OCI-LY1 (cell line): Measurements from ENCODE around the gene NUDT2.
"Not testable (repeated sequence)": the region's sequence is repeated elsewhere in the genome, so short reads cannot be mapped to it uniquely, and the experiment has no call there.

Experiments used
- H2AFZ ChIP-seq: fragments of 200-600 bp; sonication (generic), shearing (Covaris generic); 2 replicates; pipeline ENCODE4 v1.6.0; 2014; ENCODE audit warnings: antibody characterized with exemption, mild to moderate bottlenecking, low read length
- H3F3A ChIP-seq: fragments of 200-600 bp; sonication (generic), shearing (Covaris generic); 2 replicates; pipeline ENCODE4 v1.6.0; 2014; ENCODE audit warnings: mild to moderate bottlenecking, antibody characterized with exemption, low read length, moderate library complexity; ENCODE audit not compliant: insufficient read depth
- H3K27ac ChIP-seq: fragments of 200-600 bp; sonication (generic); 2 replicates; pipeline ENCODE4 v1.5.1; 2014; ENCODE audit warnings: low read length, mixed run types, mild to moderate bottlenecking, low read depth; ENCODE audit not compliant: poor library complexity, severe bottlenecking
- H3K27me3 ChIP-seq: fragments of 200-600 bp; sonication (generic); 2 replicates; pipeline ENCODE4 v1.6.0; 2014; ENCODE audit warnings: antibody characterized with exemption, mild to moderate bottlenecking, low read length, moderate library complexity; ENCODE audit not compliant: insufficient read depth
- H3K36me3 ChIP-seq: fragments of 200-600 bp; sonication (generic); 2 replicates; pipeline ENCODE4 v1.6.1; 2014; ENCODE audit warnings: mild to moderate bottlenecking, antibody characterized with exemption, low read length, moderate library complexity, mixed read lengths; ENCODE audit not compliant: insufficient read depth
- H3K4me1 ChIP-seq: fragments of 200-600 bp; sonication (generic); 2 replicates; pipeline ENCODE4 v1.5.1; 2014; ENCODE audit warnings: mild to moderate bottlenecking, low read length, moderate library complexity; ENCODE audit not compliant: insufficient read depth, severe bottlenecking
- H3K4me2 ChIP-seq: fragments of 200-600 bp; sonication (generic), shearing (Covaris generic); 2 replicates; pipeline ENCODE4 v1.6.1; 2014; ENCODE audit warnings: low read length
- H3K4me3 ChIP-seq: fragments of 200-600 bp; sonication (generic); 2 replicates; pipeline ENCODE4 v1.5.1; 2014; ENCODE audit warnings: low read length, low read depth, mild to moderate bottlenecking, mixed read lengths; ENCODE audit not compliant: poor library complexity, severe bottlenecking
- H3K79me2 ChIP-seq: fragments of 200-600 bp; shearing (Covaris generic); 2 replicates; pipeline ENCODE4 v1.6.1; 2016; ENCODE audit warnings: mixed run types, low read length, mixed read lengths; ENCODE audit not compliant: insufficient read depth
- H3K9ac ChIP-seq: fragments of 200-600 bp; sonication (generic), shearing (Covaris generic); 2 replicates; pipeline ENCODE4 v1.6.1; 2014; ENCODE audit warnings: mild to moderate bottlenecking, low read length, mixed read lengths
- H3K9me2 ChIP-seq: fragments of 200-600 bp; sonication (generic), shearing (Covaris generic); 2 replicates; pipeline ENCODE4 v1.6.1; 2014; ENCODE audit warnings: low read depth, mild to moderate bottlenecking, low read length, mixed read lengths
- H3K9me3 ChIP-seq: fragments of 200-600 bp; shearing (Covaris generic); 2 replicates; pipeline ENCODE4 v1.6.1; 2014; ENCODE audit warnings: low read length, mixed read lengths
- H4K20me1 ChIP-seq: fragments of 200-600 bp; sonication (generic), shearing (Covaris generic); 2 replicates; pipeline ENCODE4 v1.6.0; 2016; ENCODE audit warnings: mild to moderate bottlenecking, low read length; ENCODE audit not compliant: insufficient read depth
- EZH2 ChIP-seq: fragments of 200-600 bp; sonication (generic), shearing (Covaris generic); IDR thresholded peaks from 2 replicates; pipeline ENCODE4 v1.8.0; 2017; ENCODE audit warnings: borderline replicate concordance, mixed run types, mild to moderate bottlenecking, antibody characterized with exemption, low read length, moderate library complexity, mixed read lengths
- TF ChIP-seq, protein P1 (sequence below): fragments of 200-600 bp; sonication (generic), shearing (Covaris generic); IDR thresholded peaks from 2 replicates; pipeline ENCODE4 v1.5.1; 2017; ENCODE audit warnings: mild to moderate bottlenecking, antibody characterized with exemption, low read length, moderate library complexity, mixed read lengths

Gene NUDT2

GRCh38 chr9:34334916-34335315, 5.5 kb downstream of the NUDT2 start:
- Histone ChIP-seq H3K4me1 (peaks cover 17% of the 10 kb centered on the region), H4K20me1 (no peaks in the 10 kb centered on the region), H3F3A (no peaks in the 10 kb centered on the region), H3K27me3 (no peaks in the 10 kb centered on the region), H3K9ac (no peak overlapping the region), H3K4me3 (no peak overlapping the region), H3K79me2 (no peaks in the 10 kb centered on the region), H3K4me2 (no peak overlapping the region), H3K9me3 (no peaks in the 10 kb centered on the region), H3K9me2 (no peaks in the 10 kb centered on the region), H3K27ac (no peak overlapping the region), H2AFZ (no peak overlapping the region), H3K36me3 (peaks cover 12% of the 10 kb centered on the region)
- TF ChIP-seq EZH2 = no peak
- TF ChIP-seq, protein P1, sequence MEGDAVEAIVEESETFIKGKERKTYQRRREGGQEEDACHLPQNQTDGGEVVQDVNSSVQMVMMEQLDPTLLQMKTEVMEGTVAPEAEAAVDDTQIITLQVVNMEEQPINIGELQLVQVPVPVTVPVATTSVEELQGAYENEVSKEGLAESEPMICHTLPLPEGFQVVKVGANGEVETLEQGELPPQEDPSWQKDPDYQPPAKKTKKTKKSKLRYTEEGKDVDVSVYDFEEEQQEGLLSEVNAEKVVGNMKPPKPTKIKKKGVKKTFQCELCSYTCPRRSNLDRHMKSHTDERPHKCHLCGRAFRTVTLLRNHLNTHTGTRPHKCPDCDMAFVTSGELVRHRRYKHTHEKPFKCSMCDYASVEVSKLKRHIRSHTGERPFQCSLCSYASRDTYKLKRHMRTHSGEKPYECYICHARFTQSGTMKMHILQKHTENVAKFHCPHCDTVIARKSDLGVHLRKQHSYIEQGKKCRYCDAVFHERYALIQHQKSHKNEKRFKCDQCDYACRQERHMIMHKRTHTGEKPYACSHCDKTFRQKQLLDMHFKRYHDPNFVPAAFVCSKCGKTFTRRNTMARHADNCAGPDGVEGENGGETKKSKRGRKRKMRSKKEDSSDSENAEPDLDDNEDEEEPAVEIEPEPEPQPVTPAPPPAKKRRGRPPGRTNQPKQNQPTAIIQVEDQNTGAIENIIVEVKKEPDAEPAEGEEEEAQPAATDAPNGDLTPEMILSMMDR = no peak

DNA sequence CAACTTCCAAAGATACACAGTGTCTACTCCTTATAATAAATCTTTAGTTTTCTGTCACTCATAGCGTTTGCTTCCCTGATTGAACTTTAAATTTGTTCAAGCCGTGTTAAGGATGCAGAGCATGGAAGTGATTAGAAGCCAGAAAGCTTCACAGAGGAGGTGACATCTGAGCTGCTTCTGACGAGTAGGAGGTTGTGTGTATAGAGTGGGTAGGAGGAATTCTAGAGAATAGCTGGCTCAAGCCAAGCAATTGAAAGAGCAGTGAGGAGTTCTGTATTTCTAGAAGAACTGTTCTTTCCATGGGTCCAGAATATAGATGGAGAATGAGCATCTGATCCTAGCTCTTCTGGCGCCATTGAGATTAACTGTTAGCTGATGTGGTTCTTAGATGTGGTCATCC, 6.0 kb downstream of the NUDT2 start:
- Histone ChIP-seq H3K4me3 (no peak overlapping the region), H3K36me3 (peaks cover 12% of the 10 kb centered on the region), H3K4me1 (peaks cover 15% of the 10 kb centered on the region), H3K27ac (no peak overlapping the region), H3K4me2 (no peak overlapping the region), H3K27me3 (no peaks in the 10 kb centered on the region), H4K20me1 (no peaks in the 10 kb centered on the region), H3K9ac (no peak overlapping the region), H3F3A (no peaks in the 10 kb centered on the region), H3K9me2 (no peaks in the 10 kb centered on the region), H3K9me3 (no peaks in the 10 kb centered on the region), H2AFZ (no peak overlapping the region), H3K79me2 (no peaks in the 10 kb centered on the region)
- TF ChIP-seq, protein P1 = no peak
- TF ChIP-seq EZH2 = no peak

DNA sequence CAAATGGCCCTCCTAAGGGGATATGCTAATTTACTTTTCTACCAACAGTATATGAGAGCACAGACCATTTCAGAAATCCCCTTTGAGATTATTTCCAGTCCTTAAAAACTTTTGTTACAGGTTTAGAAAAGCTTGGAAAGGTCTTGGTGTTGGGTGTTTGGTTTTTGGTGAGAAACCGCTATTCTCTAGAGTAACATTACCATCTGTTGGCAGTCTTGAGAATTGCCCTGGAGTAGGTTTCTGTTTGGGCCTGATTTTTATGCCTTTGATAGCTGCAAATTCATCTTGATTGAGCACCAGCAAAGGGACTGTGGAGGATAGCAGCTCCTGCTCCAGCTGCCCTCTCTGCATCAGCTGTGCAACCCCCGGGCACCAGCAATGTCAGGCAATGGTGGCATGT, 8.0 kb downstream of the NUDT2 start:
- Histone ChIP-seq H3K27me3 (no peaks in the 10 kb centered on the region), H3K4me1 (no peaks in the 10 kb centered on the region), H2AFZ (no peak overlapping the region), H3K4me2 (no peak overlapping the region), H3K36me3 (peaks cover 12% of the 10 kb centered on the region), H3K9ac (no peak overlapping the region), H3K9me3 (no peaks in the 10 kb centered on the region), H4K20me1 (no peaks in the 10 kb centered on the region), H3K9me2 (no peaks in the 10 kb centered on the region), H3K27ac (no peak overlapping the region), H3K4me3 (no peak overlapping the region), H3K79me2 (no peaks in the 10 kb centered on the region), H3F3A (no peaks in the 10 kb centered on the region)
- no peak for TF ChIP-seq EZH2
- TF ChIP-seq, protein P1 = peak; percentile 37; the same call in 1 of the 2 replicates

DNA sequence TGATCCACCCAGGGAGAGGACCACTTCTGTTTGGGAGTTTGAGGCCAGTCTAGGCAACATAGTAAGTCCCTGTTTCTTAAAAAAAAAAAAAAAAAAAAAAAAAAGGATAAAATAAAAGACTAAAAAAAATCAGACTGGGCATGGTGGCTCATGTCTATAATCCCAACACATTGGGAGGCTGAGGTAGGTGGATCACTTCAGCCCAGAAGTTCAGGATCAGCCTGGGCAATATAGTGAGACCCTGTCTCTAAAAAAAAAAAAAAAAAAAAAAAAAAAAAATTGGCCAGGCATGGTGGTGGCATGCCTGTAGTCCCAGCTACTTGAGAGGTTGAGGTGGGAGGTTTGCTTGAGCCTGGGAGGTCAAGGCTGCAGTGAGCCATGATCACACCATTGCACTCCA, 8.7 kb downstream of the NUDT2 start:
- not testable (repeated sequence) for H2AFZ ChIP-seq, H4K20me1 ChIP-seq, H3K4me3 ChIP-seq, H3K79me2 ChIP-seq, H3K4me1 ChIP-seq, H3K4me2 ChIP-seq, H3K9ac ChIP-seq, H3K9me3 ChIP-seq, H3F3A ChIP-seq, H3K27ac ChIP-seq, H3K9me2 ChIP-seq, H3K27me3 ChIP-seq
- H3K36me3 ChIP-seq = peaks cover 13% of the 10 kb centered on the region
